Measurements from ENCODE around the gene ASB2.

DNA sequence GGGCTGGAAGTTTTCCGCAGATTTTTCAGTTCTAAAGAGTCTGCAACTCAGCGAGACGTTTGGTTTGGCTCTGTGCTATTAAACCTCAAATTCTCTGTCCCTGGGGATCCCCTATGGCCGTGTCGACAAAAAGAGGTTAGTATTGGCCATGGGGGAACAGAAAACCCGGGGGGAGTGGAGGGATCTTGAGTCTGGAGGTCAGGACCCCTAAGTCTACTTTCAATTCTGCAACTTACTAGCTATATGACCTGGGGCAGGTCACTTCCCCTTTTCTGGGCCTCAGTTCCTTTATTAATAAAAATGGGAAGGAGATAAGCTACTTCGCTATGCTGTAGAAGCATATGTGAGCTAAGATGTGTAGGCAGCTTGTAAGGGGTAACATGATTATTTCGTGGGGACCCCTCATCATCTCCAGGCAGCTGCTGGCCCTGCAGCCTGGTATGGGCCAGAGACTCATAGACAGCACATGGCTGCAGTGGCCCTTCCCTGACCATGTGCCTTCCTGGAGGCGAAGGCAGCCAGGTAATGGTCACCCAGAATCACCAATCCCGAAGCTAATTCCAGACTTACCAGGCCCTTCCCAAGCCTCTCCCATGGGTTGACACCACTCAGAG lies 8.6 kb downstream of the ASB2 start:
- no peak for TF ChIP-seq SUZ12 (IDR thresholded peaks at IDR 0.05; ENCODE audit: extremely low read depth, insufficient read depth, insufficient read length)
- no peak for TF ChIP-seq YY1 (IDR thresholded peaks at IDR 0.05; ENCODE audit: insufficient read depth, insufficient read length)

Measured in NT2/D1 (cell line).